Neural progenitor cell (in vitro differentiated cells): Measurements from ENCODE around the gene SFMBT1. TPM values are rescaled to one million over a fixed set of nuclear protein-coding genes. Genes with fewer than 3 reads are reported as not detected.
"Not testable (repeated sequence)": the region's sequence is repeated elsewhere in the genome, so short reads cannot be mapped to it uniquely, and the experiment has no call there.

Source experiments
- DNase-seq: peaks from one replicate; pipeline ENCODE4 v3.0.0-alpha.2; 2016; ENCODE audit warnings: low spot score
- H2AFZ ChIP-seq: fragments of 200-600 bp; sonication (generic); replicated peaks from 2 replicates; pipeline ENCODE4 v1.6.1; 2016; ENCODE audit warnings: antibody characterized with exemption
- H3F3A ChIP-seq: fragments of 200-600 bp; sonication (generic); 2 replicates; pipeline ENCODE4 v1.6.1; 2016; ENCODE audit warnings: antibody characterized with exemption, low read depth
- H3K27ac ChIP-seq: fragments of 200-600 bp; sonication (generic); 2 replicates; pipeline ENCODE4 v1.5.1; 2016; ENCODE audit warnings: mild to moderate bottlenecking
- H3K27me3 ChIP-seq: fragments of 200-600 bp; sonication (generic); 2 replicates; pipeline ENCODE4 v1.6.1; 2016; ENCODE audit warnings: mild to moderate bottlenecking, moderate library complexity
- H3K36me3 ChIP-seq: fragments of 200-600 bp; sonication (generic); 2 replicates; pipeline ENCODE4 v1.5.1; 2016
- H3K4me1 ChIP-seq: fragments of 200-600 bp; sonication (generic); 2 replicates; pipeline ENCODE4 v1.6.1; 2016; ENCODE audit warnings: mixed run types
- H3K4me2 ChIP-seq: fragments of 200-600 bp; sonication (generic); 2 replicates; pipeline ENCODE4 v1.6.1; 2016
- H3K4me3 ChIP-seq: fragments of 200-600 bp; sonication (generic); 2 replicates; pipeline ENCODE4 v1.5.1; 2016
- H3K79me2 ChIP-seq: fragments of 200-600 bp; sonication (generic); 2 replicates; pipeline ENCODE4 v1.6.1; 2016; ENCODE audit warnings: low read depth
- H3K9ac ChIP-seq: fragments of 200-600 bp; sonication (generic); 2 replicates; pipeline ENCODE4 v1.6.1; 2016
- H3K9me3 ChIP-seq: fragments of 200-600 bp; sonication (generic); 2 replicates; pipeline ENCODE4 v1.5.1; 2016; ENCODE audit warnings: low read depth
- H4K20me1 ChIP-seq: fragments of 200-600 bp; sonication (generic); 2 replicates; pipeline ENCODE4 v1.6.1; 2016; ENCODE audit warnings: low read depth
- H3K27ac Mint-ChIP-seq: 3 replicates; pipeline ENCODE4 v1.8.0; 2021; ENCODE audit warnings: mixed read lengths
- H3K27me3 Mint-ChIP-seq: 2 replicates; pipeline ENCODE4 v1.8.0; 2022; ENCODE audit warnings: low read depth, mild to moderate bottlenecking, inconsistent platforms, moderate library complexity, mixed read lengths; ENCODE audit not compliant: insufficient read depth
- H3K36me3 Mint-ChIP-seq: 3 replicates; pipeline ENCODE4 v1.8.0; 2021; ENCODE audit warnings: mixed read lengths
- H3K4me1 Mint-ChIP-seq: 3 replicates; pipeline ENCODE4 v1.8.0; 2021; ENCODE audit warnings: mixed read lengths
- H3K4me3 Mint-ChIP-seq: 3 replicates; pipeline ENCODE4 v1.8.0; 2021; ENCODE audit warnings: mild to moderate bottlenecking, moderate library complexity, mixed read lengths
- H3K9me3 Mint-ChIP-seq: 3 replicates; pipeline ENCODE4 v1.8.0; 2020; ENCODE audit warnings: mixed read lengths
- CTCF ChIP-seq: fragments of 200-600 bp; sonication (generic); IDR thresholded peaks from 2 replicates; pipeline ENCODE4 v1.5.1; 2017; ENCODE audit warnings: antibody characterized with exemption, mild to moderate bottlenecking
- EZH2 ChIP-seq: fragments of 200-600 bp; sonication (generic); IDR thresholded peaks from 2 replicates; pipeline ENCODE4 v1.6.1; 2017; ENCODE audit warnings: antibody characterized with exemption, mild to moderate bottlenecking, moderate library complexity
- EZH2phosphoT487 ChIP-seq: fragments of 200-600 bp; sonication (generic); IDR thresholded peaks from 2 replicates; pipeline ENCODE4 v1.6.1; 2017; ENCODE audit warnings: antibody characterized with exemption
- total RNA-seq: library from RNA; depleted of rRNA; stranded (reverse); fragments of >200 nt; gene quantifications from 2 replicates; pipeline ENCODE4 v1.2.3, GENCODE V29; 2015; ENCODE audit warnings: low replicate concordance

The SFMBT1 gene
- total RNA-seq, 1 donor from 2014 or later: 18.5 TPM

GRCh38 chr3:53039376-53039752 lies 6.5 kb downstream of the SFMBT1 start:
- no peaks in the 10 kb centered on the region for H3K9me3 Mint-ChIP-seq
- Histone ChIP-seq H3K36me3 (no peaks in the 10 kb centered on the region), H4K20me1 (peaks cover 48% of the 10 kb centered on the region), H3K4me3 (no peak overlapping the region), H3K27me3 (peaks cover 21% of the 10 kb centered on the region), H3K4me2 (no peak overlapping the region), H3K9me3 (no peaks in the 10 kb centered on the region), H3K27ac (no peak overlapping the region), H3K4me1 (peaks cover 4% of the 10 kb centered on the region), H3K79me2 (peaks cover 75% of the 10 kb centered on the region), H2AFZ (no peak overlapping the region), H3K9ac (no peak overlapping the region), H3F3A (peaks cover 8% of the 10 kb centered on the region)
- peaks cover 14% of the 10 kb centered on the region for H3K4me1 Mint-ChIP-seq
- H3K4me3 Mint-ChIP-seq: no peak overlapping the region
- no peak for DNase-seq
- TF ChIP-seq CTCF (no peak), EZH2 (no peak), EZH2phosphoT487 (no peak)
- H3K27ac Mint-ChIP-seq: no peak overlapping the region
- no peaks in the 10 kb centered on the region for H3K36me3 Mint-ChIP-seq
- peaks cover 6% of the 10 kb centered on the region for H3K27me3 Mint-ChIP-seq

- Mint-ChIP-seq H3K36me3 (no peaks in the 10 kb centered on the region), H3K27me3 (peaks cover 6% of the 10 kb centered on the region)
- no peak overlapping the region for H2AFZ ChIP-seq
These were observed 7.0 kb downstream of the SFMBT1 start for GRCh38 chr3:53038679-53039375.

GRCh38 chr3:53035825-53036619 lies 9.9 kb downstream of the SFMBT1 start:
- Histone ChIP-seq H3K9me3 (no peaks in the 10 kb centered on the region), H3K27me3 (no peaks in the 10 kb centered on the region), H4K20me1 (peaks cover 33% of the 10 kb centered on the region), H3F3A (no peaks in the 10 kb centered on the region), H3K79me2 (peaks cover 51% of the 10 kb centered on the region), H2AFZ (no peak overlapping the region), H3K4me1 (peaks cover 3% of the 10 kb centered on the region), H3K4me3 (no peak overlapping the region), H3K9ac (no peak overlapping the region), H3K4me2 (no peak overlapping the region), H3K27ac (no peak overlapping the region), H3K36me3 (no peaks in the 10 kb centered on the region)
- Mint-ChIP-seq H3K27me3 (peaks cover 6% of the 10 kb centered on the region), H3K4me1 (peaks cover 4% of the 10 kb centered on the region), H3K36me3 (no peaks in the 10 kb centered on the region), H3K27ac (no peak overlapping the region), H3K4me3 (no peak overlapping the region), H3K9me3 (no peaks in the 10 kb centered on the region)
- TF ChIP-seq EZH2phosphoT487 (no peak), CTCF (no peak), EZH2 (no peak)
- no peak for DNase-seq

More at GRCh38 chr3:53038679-53039375, 7.0 kb downstream of the SFMBT1 start:
- Histone ChIP-seq H3K79me2 (peaks cover 69% of the 10 kb centered on the region), H3K4me3 (no peak overlapping the region), H4K20me1 (peaks cover 43% of the 10 kb centered on the region), H3K36me3 (no peaks in the 10 kb centered on the region), H3K9me3 (no peaks in the 10 kb centered on the region), H3K4me1 (no peaks in the 10 kb centered on the region), H3F3A (peaks cover 3% of the 10 kb centered on the region), H3K4me2 (no peak overlapping the region), H3K27ac (no peak overlapping the region), H3K9ac (no peak overlapping the region), H3K27me3 (peaks cover 15% of the 10 kb centered on the region)
- Mint-ChIP-seq H3K4me3 (no peak overlapping the region), H3K27ac (no peak overlapping the region), H3K9me3 (no peaks in the 10 kb centered on the region), H3K4me1 (peaks cover 10% of the 10 kb centered on the region)
- DNase-seq: no peak
- no peak for TF ChIP-seq EZH2phosphoT487
- TF ChIP-seq CTCF: no peak
- no peak for TF ChIP-seq EZH2

DNA sequence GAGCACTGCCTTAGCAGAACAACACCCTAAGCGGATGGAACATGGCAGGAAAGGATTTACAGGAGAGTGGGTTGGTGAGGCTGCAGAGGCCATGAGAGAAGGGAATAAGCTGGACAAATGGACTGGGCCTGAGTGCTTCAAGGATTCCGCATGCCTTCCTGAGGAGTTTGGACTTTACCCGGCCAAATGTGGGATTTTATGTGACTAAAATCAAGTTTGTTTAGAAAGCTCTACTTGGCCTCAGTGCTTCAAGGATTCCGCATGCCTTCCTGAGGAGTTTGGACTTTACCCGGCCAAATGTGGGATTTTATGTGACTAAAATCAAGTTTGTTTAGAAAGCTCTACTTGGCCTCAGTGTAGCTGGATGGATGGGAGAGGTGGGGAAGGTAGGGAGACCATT lies 10.9 kb downstream of the SFMBT1 start:
- not testable (repeated sequence) for H3K36me3 ChIP-seq, H2AFZ ChIP-seq, H3K4me1 ChIP-seq, H3K4me3 Mint-ChIP-seq, H3K9me3 Mint-ChIP-seq, H3K9ac ChIP-seq, H3K27ac ChIP-seq, H3K4me1 Mint-ChIP-seq, H3K9me3 ChIP-seq, H3K27me3 ChIP-seq, H3F3A ChIP-seq, H3K36me3 Mint-ChIP-seq, H3K27me3 Mint-ChIP-seq, H3K4me3 ChIP-seq, H3K4me2 ChIP-seq, H3K27ac Mint-ChIP-seq, DNase-seq
- Histone ChIP-seq H3K79me2 (peaks cover 48% of the 10 kb centered on the region), H4K20me1 (peaks cover 28% of the 10 kb centered on the region)

- H3K4me1 Mint-ChIP-seq, H3K4me1 ChIP-seq, DNase-seq, H3K27me3 Mint-ChIP-seq, H3K9me3 Mint-ChIP-seq, H3K36me3 ChIP-seq, H3K4me3 Mint-ChIP-seq, H2AFZ ChIP-seq, H3K9me3 ChIP-seq, H3K27ac Mint-ChIP-seq, H3K27ac ChIP-seq, H3K9ac ChIP-seq, H3F3A ChIP-seq, H3K4me2 ChIP-seq, H3K4me3 ChIP-seq, H3K36me3 Mint-ChIP-seq, H3K27me3 ChIP-seq: not testable (repeated sequence)
- Histone ChIP-seq H3K79me2 (peaks cover 45% of the 10 kb centered on the region), H4K20me1 (peaks cover 28% of the 10 kb centered on the region)
These were observed 11.5 kb downstream of the SFMBT1 start for GRCh38 chr3:53034411-53034810.
